GM21390 (cell line): ENCODE results near the gene FOXO3.
"Not testable (repeated sequence)": the region's sequence is repeated elsewhere in the genome, so short reads cannot be mapped to it uniquely, and the experiment has no call there.

Source experiments
- ATAC-seq: cut with Tn5 transposase; IDR thresholded peaks from one replicate; pipeline ENCODE4 v1.9.1; 2021; ENCODE audit not compliant: unreplicated experiment

The FOXO3 gene

GRCh38 chr6:108560463-108561308 lies at the start of gene FOXO3:
FOXO3 (plus strand) TSS chr6:108560917; CDS start chr6:108561209, 292 bp downstream.
- ATAC-seq, result no peak

GRCh38 chr6:108518714-108519576 lies 41.8 kb upstream of the FOXO3 start:
- ATAC-seq, result no peak

- ATAC-seq, result no peak
Observed at GRCh38 chr6:108521616-108522107, 39.1 kb upstream of the FOXO3 start.

GRCh38 chr6:108523697-108524096 lies 37.0 kb upstream of the FOXO3 start:
- ATAC-seq, result no peak

GRCh38 chr6:108524528-108525248 lies 36.0 kb upstream of the FOXO3 start:
- ATAC-seq, result no peak

- no peak for ATAC-seq
Observed at GRCh38 chr6:108526739-108527174, 34.0 kb upstream of the FOXO3 start.

- ATAC-seq, result no peak
Observed at GRCh38 chr6:108528878-108529277, 31.8 kb upstream of the FOXO3 start.

- ATAC-seq, result no peak
Observed at GRCh38 chr6:108531332-108531731, 29.4 kb upstream of the FOXO3 start.

- ATAC-seq, result no peak
Observed at GRCh38 chr6:108535114-108535742, 25.5 kb upstream of the FOXO3 start.

- ATAC-seq, result not testable (repeated sequence)
Observed at GRCh38 chr6:108535920-108536535, 24.7 kb upstream of the FOXO3 start.

GRCh38 chr6:108541843-108542759 lies 18.6 kb upstream of the FOXO3 start:
- peak; percentile 73 for ATAC-seq

- ATAC-seq, result no peak
Observed at GRCh38 chr6:108543175-108543940, 17.4 kb upstream of the FOXO3 start.

GRCh38 chr6:108544606-108545005 lies 16.1 kb upstream of the FOXO3 start:
- ATAC-seq, result no peak

GRCh38 chr6:108546079-108547049 lies 14.4 kb upstream of the FOXO3 start:
- ATAC-seq, result no peak

GRCh38 chr6:108549241-108549640 lies 11.5 kb upstream of the FOXO3 start:
- ATAC-seq, result no peak

GRCh38 chr6:108549741-108550140 lies 11.0 kb upstream of the FOXO3 start:
- ATAC-seq, result no peak

GRCh38 chr6:108550256-108550655 lies 10.5 kb upstream of the FOXO3 start:
- ATAC-seq, result no peak
